ENCODE measurements around the gene FMO1. TPM values are rescaled to one million over a fixed set of nuclear protein-coding genes. Genes with fewer than 3 reads are reported as not detected.

The FMO1 gene
- polyA plus RNA-seq, 1 donor from 2014 or later = not detected

DNA sequence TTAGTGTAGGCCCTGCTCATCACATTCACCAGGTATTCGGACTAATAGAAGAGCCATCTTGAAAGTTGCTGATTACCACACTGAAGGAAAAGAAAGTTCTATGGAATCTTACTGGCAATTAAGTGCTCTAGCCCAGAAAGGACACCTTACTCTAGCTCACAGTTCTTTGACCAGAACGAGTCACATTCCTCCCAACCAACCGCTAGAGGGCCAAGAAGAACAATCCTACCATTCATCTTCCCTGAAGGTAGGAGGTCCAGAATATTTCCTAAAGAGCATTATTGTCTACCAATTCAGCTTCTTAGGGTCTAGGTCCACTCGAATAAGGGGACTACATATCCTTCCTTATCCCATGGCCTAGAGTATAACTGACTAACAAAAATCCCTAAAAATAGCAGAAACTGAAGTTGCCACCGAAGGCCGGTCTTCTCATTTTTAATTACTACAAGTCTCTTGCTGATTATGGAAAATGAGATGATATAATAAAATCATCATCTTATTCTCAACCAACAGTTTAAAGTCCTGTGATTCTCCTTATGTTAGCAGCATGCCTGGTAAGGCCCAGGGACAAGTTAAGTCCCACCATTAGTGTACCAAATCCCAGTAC is 2.7 kb upstream of the FMO1 start:
- Histone ChIP-seq H3K36me3 (ENCODE audit: insufficient read depth, low read length) (no peaks in the 10 kb centered on the region), H3K9ac (ENCODE audit: low read length) (no peak overlapping the region), H3F3A (ENCODE audit: insufficient read depth, low read length, poor library complexity, severe bottlenecking) (no peaks in the 10 kb centered on the region), H3K27me3 (ENCODE audit: insufficient read depth, low read depth, low read length) (no peaks in the 10 kb centered on the region), H3K9me2 (ENCODE audit: insufficient read depth, low read length) (no peaks in the 10 kb centered on the region), H3K4me2 (ENCODE audit: low read length) (no peak overlapping the region), H2AFZ (ENCODE audit: low read depth, low read length) (no peak overlapping the region), H4K20me1 (ENCODE audit: insufficient read depth) (no peaks in the 10 kb centered on the region), H3K9me3 (ENCODE audit: low read length) (no peaks in the 10 kb centered on the region), H3K79me2 (replicated peaks; ENCODE audit: insufficient read depth, low read length) (no peaks in the 10 kb centered on the region), H3K27ac (ENCODE audit: low read length) (no peak overlapping the region), H3K4me3 (ENCODE audit: low read length) (no peak overlapping the region)
- no peak for TF ChIP-seq EZH2 (IDR thresholded peaks at IDR 0.05; ENCODE audit: borderline replicate concordance, insufficient read depth, low read length, poor library complexity, severe bottlenecking)
- TF ChIP-seq EP300 (conservative IDR thresholded peaks at IDR 0.05; ENCODE audit: poor library complexity, severe bottlenecking) = no peak

DNA sequence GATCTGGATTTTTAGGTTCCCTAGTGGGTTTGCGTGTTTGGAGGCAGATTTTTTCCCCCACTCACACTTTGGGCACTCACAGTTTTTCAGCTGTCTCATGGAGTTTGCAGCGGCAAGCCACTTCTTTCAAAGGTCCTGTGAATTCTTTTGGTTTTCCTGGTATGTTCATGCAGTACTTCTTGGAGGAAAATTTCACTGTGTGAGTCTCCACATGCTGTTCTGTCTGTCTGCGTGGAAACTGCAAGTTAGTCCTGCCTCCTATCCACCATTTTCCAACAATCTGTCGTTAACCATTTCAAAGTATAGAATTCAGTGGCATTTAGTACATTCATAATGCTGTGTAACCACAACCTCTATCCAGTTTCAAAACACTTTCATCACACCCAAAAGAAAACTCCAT is 793 bp upstream of the FMO1 start:
- H3K27ac ChIP-seq (ENCODE audit: low read length) = no peak overlapping the region
- H3K79me2 ChIP-seq (replicated peaks; ENCODE audit: insufficient read depth, low read length) = no peaks in the 10 kb centered on the region
- TF ChIP-seq TAF1 (IDR thresholded peaks at IDR 0.05; ENCODE audit: low read depth) = no peak
- no peak for TF ChIP-seq REST (IDR thresholded peaks at IDR 0.05; ENCODE audit: borderline replicate concordance)
- TF ChIP-seq MXI1 (conservative IDR thresholded peaks at IDR 0.05; ENCODE audit: poor library complexity, severe bottlenecking) = no peak
- no peak for TF ChIP-seq EP300 (conservative IDR thresholded peaks at IDR 0.05; ENCODE audit: poor library complexity, severe bottlenecking)
- no peak for TF ChIP-seq EZH2 (IDR thresholded peaks at IDR 0.05; ENCODE audit: borderline replicate concordance, insufficient read depth, low read length, poor library complexity, severe bottlenecking)
- no peak overlapping the region for H3K4me3 ChIP-seq (ENCODE audit: low read length)
- no peaks in the 10 kb centered on the region for H4K20me1 ChIP-seq (ENCODE audit: insufficient read depth)
- H3K27me3 ChIP-seq (ENCODE audit: insufficient read depth, low read depth, low read length) = no peaks in the 10 kb centered on the region
- no peaks in the 10 kb centered on the region for H3F3A ChIP-seq (ENCODE audit: insufficient read depth, low read length, poor library complexity, severe bottlenecking)
- H3K9ac ChIP-seq (ENCODE audit: low read length) = no peak overlapping the region
- no peaks in the 10 kb centered on the region for H3K36me3 ChIP-seq (ENCODE audit: insufficient read depth, low read length)
- no peaks in the 10 kb centered on the region for H3K9me2 ChIP-seq (ENCODE audit: insufficient read depth, low read length)
- no peak overlapping the region for H2AFZ ChIP-seq (ENCODE audit: low read depth, low read length)
- H3K4me2 ChIP-seq (ENCODE audit: low read length) = no peak overlapping the region
- no peaks in the 10 kb centered on the region for H3K9me3 ChIP-seq (ENCODE audit: low read length)

DNA sequence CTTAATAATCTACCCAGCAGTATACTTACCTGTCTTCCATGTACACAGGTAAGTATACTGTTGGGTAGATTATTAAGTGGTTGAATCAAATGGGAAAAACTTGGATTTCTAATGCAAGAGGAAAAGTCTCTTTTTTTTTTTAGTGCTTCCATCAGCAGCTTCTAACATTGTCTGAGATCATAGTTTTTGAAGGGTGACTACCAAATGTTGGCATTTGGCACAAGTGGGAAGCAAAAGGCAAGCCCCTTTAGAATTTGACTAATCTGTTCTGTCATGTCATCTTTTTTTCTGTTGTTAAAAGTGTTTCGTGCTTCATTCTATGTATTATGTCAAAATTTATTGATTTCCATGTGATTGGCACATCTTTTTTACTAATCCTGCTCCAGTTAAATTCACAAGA is 547 bp downstream of the FMO1 start:
- Histone ChIP-seq H3K9ac (ENCODE audit: low read length) (no peak overlapping the region), H3F3A (ENCODE audit: insufficient read depth, low read length, poor library complexity, severe bottlenecking) (no peaks in the 10 kb centered on the region), H2AFZ (ENCODE audit: low read depth, low read length) (no peak overlapping the region), H3K4me2 (ENCODE audit: low read length) (no peak overlapping the region), H3K9me2 (ENCODE audit: insufficient read depth, low read length) (no peaks in the 10 kb centered on the region), H3K9me3 (ENCODE audit: low read length) (no peaks in the 10 kb centered on the region), H3K4me3 (ENCODE audit: low read length) (no peak overlapping the region), H3K27ac (ENCODE audit: low read length) (no peak overlapping the region), H3K27me3 (ENCODE audit: insufficient read depth, low read depth, low read length) (no peaks in the 10 kb centered on the region), H3K36me3 (ENCODE audit: insufficient read depth, low read length) (no peaks in the 10 kb centered on the region), H4K20me1 (ENCODE audit: insufficient read depth) (no peaks in the 10 kb centered on the region), H3K79me2 (replicated peaks; ENCODE audit: insufficient read depth, low read length) (no peaks in the 10 kb centered on the region)
- no peak for TF ChIP-seq RAD21 (conservative IDR thresholded peaks at IDR 0.05)
- no peak for TF ChIP-seq REST (IDR thresholded peaks at IDR 0.05; ENCODE audit: borderline replicate concordance)
- no peak for TF ChIP-seq MXI1 (conservative IDR thresholded peaks at IDR 0.05; ENCODE audit: poor library complexity, severe bottlenecking)
- no peak for TF ChIP-seq SMC3 (conservative IDR thresholded peaks at IDR 0.05; ENCODE audit: poor library complexity)
- TF ChIP-seq EP300 (conservative IDR thresholded peaks at IDR 0.05; ENCODE audit: poor library complexity, severe bottlenecking) = no peak
- no peak for TF ChIP-seq CTCF (IDR thresholded peaks at IDR 0.05; ENCODE audit: poor library complexity, severe bottlenecking)
- no peak for TF ChIP-seq EZH2 (IDR thresholded peaks at IDR 0.05; ENCODE audit: borderline replicate concordance, insufficient read depth, low read length, poor library complexity, severe bottlenecking)
